GM12872 (cell line): ENCODE measurements around the gene DTNA.

ENCODE experiments used
- CTCF ChIP-seq: IDR thresholded peaks from 3 replicates; pipeline ENCODE4 v1.5.1; 2011; ENCODE audit warnings: low read depth, mild to moderate bottlenecking, low read length, moderate library complexity; ENCODE audit not compliant: insufficient read depth

DTNA gene

GRCh38 chr18:34709104-34709503, 994 bp upstream of the DTNA start:
- no peak for TF ChIP-seq CTCF

DNA sequence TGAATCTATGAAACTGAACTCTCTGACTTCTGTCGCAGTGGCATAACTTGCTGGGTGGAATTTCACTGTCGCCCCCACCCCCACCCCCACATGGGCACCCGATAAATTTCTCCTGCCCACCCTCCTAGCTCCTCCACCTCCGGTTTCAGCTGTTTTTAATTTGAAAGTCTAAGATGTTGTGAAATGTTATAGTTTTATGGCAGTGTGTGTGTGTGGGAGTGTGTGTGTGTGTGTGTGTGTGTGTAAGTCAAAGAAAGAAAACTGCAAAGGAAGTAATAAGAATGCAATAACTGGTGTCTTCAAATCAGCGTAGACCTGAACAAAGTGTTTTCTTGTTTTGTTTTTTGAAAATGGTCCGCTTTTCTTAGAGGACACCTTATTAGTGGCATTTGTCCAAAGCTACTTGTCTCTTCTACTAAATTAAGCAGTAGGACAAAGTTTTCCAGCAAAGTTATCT, 388 bp downstream of the DTNA start:
- TF ChIP-seq CTCF: no peak

- TF ChIP-seq CTCF: no peak
Observed at GRCh38 chr18:34710934-34711333, 836 bp downstream of the DTNA start.

DNA sequence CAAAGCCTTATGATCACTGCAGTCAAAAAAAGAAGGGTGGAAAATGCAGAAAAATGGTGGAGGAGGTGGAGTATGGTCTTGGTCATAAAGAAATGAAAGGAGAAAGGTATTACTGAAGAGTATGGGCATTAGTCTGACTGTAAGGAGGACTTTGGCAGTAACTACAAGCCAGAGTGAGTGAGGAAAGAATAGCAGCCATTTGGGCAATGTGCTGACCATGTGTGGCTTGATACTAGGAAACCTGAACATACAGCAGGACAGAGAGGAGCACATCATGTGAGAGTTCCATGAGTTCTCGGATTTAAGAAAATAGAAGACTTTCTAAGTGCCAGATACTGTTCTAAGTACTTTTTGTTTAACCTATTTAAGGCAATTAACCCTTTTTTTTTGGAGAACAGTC, 8.5 kb downstream of the DTNA start:
- TF ChIP-seq CTCF: no peak

- TF ChIP-seq CTCF: no peak
Observed at GRCh38 chr18:34720220-34720619, 10.1 kb downstream of the DTNA start.

DNA sequence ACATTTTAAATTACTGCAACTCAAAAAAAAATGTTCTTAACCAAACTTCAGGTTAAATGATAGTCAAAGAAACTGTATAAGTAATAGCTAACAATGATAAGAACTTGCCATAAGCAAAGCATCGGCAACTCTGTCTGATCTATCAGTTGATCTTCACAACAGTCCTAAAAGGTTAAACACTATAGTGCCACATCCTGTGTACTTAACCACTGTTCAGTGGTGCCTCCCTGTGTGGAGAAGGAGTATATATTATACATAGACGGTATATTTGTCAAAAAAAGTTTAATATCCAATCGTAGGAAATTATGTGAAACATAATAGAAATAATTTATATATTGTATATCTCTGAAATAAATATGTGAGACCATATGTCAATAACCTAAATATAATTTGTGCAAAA, 13.0 kb downstream of the DTNA start:
- no peak for TF ChIP-seq CTCF

DNA sequence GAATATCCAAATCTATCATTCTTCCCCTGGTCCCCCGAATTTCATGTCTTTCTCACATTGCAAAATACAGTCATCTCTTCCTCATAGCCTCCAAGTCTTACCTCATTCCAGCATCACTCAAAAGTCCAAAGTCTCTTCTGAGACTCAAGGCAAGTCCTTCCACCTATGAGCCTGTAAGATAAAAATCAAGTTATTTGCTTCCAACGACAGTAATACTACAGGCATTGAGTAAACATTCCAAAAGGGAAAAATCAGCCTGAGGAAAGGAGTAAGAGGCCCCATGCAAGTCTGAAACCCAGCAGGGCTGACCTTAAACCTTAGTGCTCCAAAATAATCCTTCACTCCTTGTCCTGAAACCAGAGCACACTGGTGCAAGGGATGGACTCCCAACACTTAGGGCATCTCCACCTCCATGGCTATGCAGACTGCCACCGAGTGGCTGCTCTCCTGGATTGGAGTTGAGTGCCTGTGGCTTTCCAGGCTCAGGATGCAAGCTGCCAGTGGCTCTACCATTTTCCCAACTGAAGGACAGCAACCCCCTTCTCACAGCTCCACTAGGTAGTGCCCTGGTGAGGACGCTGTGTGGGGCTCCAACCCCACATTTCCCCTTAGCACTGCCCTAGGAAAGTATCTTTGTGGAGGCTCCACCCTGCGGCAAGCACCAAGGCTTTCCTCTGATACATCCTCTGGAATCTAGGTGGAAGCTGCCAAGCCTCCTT, 16.3 kb downstream of the DTNA start:
- TF ChIP-seq CTCF: no peak

DNA sequence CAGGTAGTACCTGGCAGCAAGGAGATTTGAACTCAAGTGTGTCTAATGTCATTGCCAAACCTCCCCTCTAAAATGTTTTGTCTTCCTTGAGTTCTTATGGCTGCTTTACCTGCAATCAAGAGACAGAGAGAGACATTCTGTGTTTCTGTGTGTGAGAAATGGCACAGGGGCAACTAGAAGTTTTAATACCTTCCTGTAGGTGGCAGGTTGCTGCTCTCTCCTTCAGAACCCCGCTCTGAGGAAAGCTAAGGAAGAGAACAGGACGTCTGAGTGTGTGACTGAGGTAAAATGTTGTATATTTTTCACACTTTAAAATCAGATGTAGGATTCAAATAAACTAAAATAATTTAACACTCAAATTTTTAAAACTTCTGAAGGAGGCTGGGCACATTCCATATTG, 19.2 kb downstream of the DTNA start:
- TF ChIP-seq CTCF: peak; percentile 58
